G401 (cell line): Measurements from ENCODE around the gene TXNDC12. TPM values are rescaled to one million over a fixed set of nuclear protein-coding genes. Genes with fewer than 3 reads are reported as not detected.
"Not testable (repeated sequence)": the region's sequence is repeated elsewhere in the genome, so short reads cannot be mapped to it uniquely, and the experiment has no call there.

ENCODE experiments used
- DNase-seq: peaks from one replicate; pipeline ENCODE4 v3.0.0-alpha.2; 2015; ENCODE audit warnings: low spot score
- in situ Hi-C: cut with HindIII; loops from 2 replicates; pipeline ENCODE4 v1.10.0; 2016; ENCODE audit warnings: low sequenced_read_pairs, mixed read lengths
- total RNA-seq: library from RNA; depleted of rRNA; stranded (reverse); fragments of >200 nt; shearing (Covaris generic); gene quantifications from 2 replicates; pipeline ENCODE4 v1.2.3, GENCODE V29; 2014

Gene TXNDC12
- total RNA-seq, 1 experiment from 2014 or later = 44.6 TPM

DNA sequence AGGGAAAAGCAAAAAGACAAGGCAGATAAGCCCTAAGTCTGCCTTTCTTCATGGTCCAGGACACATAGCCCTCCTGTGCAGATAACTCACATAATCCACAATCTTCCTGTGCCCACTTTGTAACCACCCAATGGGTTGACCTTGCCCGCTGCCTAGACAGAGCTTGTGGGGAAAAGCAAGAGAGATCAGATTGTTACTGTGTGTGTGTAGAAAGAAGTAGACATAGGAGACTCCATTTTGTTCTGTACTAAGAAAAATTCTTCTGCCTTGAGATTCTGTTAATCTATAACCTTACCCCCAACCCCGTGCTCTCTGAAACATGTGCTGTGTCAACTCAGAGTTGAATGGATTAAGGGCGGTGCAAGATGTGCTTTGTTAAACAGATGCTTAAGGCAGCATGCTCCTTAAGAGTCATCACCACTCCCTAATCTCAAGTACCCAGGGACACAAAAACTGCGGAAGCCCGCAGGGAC, 48.9 kb downstream of the TXNDC12 start:
- in situ Hi-C loops, DNase-seq: not testable (repeated sequence)

DNA sequence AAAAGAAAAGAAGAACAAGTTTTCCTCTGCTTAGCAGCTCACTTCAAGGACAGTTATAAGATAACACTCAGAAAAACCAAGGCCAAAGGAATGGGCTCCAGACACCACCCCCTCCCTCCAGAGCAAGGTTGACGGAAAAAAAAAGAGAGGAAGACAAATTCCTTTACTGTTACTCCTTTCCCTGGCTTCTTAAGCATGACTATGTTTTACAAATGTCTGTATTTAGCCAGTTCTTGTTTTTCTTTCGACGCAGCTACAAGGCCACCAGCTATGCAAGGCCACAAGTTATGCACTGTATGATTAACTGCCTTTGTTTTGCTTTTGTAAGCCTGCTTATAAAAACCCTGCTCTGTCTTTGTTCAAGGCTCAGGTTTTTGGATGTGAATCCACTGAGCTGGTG, 49.4 kb downstream of the TXNDC12 start:
- DNase-seq, in situ Hi-C loops: not testable (repeated sequence)

DNA sequence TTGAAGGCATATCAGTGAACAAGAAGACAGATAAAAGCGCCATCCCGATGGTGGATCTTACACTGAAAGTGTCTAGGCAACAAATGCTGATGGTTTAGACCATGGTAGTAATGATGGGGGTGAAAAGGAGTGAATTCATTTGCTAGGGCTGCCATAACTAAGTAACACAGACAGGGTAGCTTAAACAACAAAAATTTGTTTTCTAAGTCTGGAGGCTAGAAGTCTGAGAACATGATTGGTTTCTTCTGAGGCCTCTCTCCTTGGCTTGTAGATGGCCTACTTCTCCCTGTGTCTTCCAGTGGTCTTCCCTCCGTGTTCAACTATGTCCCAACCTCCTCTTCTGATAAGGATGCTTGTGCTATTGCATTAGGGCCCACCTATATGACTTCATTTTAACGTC, 51.1 kb downstream of the TXNDC12 start:
- no peak for DNase-seq
- in situ Hi-C loops = no loop called here

DNA sequence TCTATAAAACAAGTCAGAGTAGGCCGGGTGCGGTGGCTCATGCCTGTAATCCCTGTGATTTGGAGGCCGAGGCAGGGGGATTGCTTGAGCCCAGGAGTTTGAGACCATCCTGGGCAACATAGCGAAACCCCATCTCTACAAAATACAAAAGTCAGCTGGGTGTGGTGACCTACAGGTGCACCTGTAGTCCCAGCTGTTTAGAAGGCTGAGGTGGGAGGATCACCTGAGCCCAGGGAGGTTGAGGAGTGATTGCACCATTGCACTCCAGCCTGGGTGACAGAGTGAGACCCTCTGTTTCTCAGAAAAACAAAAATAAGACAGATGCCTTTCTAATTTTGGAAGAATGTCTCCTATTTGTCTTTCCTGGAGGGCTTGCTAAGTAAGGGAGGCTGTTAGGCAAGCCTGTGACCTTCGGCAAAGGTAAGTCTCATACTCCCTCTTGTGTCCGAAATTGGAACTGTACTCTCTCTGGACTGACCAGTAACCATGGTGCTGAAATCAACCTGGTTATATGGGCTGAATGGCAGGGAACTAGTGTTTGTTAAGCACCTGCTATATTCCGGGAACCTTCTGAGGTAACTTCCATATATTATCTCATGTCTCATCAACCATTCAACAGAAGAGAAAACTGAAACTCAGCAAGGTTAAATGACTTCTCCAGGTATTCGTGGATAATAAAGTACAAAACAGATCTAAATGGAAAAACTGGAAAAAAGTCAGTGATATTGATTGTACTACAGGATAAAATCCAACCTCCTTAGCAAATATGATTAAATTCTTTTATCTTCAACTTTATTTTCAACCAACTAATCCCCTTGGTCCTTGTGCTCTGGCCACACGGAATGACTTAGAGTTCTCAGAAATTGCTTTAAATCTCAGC, 52.7 kb downstream of the TXNDC12 start:
- peak; percentile 79 for DNase-seq
- in situ Hi-C loops = no loop called here

DNA sequence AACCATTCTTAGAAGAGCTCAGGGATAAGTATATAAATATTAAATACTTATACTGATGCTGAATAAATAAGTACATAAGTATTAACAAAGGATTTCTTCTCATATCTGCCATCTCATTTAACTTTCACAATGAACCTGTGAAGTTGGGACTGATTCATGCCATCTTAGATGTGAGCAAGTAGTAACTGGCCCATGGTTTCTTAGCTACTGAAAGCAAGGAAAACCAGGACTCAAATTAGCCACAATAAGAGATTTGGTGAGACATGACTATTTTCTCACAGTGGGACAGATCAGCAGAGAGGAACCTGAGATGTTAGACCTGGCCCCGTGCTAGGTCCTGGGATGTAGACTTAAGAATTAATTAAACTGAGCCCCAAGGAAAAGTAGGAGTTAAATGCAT, 56.3 kb downstream of the TXNDC12 start:
- DNase-seq = no peak
- in situ Hi-C loops = no loop called here

DNA sequence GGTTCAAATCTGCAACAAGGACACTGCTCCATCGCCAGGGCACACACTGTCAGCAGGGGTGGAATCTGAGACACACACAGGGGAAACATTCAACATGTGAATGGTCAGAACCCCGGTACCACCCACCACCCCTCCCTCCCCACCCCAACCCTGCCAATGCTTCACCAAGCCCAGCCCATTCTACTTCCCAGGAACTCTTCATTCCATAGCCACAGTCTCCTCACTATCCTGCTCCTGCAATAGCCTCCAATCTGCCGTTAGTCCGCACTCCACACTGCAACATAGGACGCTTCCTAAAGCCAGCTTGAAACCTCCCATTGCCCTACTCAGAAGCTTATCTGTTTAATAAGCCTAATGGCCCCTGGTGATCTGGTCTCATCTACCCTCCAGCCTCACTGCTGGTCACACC, 57.0 kb downstream of the TXNDC12 start:
- in situ Hi-C loops = no loop called here
- no peak for DNase-seq

DNA sequence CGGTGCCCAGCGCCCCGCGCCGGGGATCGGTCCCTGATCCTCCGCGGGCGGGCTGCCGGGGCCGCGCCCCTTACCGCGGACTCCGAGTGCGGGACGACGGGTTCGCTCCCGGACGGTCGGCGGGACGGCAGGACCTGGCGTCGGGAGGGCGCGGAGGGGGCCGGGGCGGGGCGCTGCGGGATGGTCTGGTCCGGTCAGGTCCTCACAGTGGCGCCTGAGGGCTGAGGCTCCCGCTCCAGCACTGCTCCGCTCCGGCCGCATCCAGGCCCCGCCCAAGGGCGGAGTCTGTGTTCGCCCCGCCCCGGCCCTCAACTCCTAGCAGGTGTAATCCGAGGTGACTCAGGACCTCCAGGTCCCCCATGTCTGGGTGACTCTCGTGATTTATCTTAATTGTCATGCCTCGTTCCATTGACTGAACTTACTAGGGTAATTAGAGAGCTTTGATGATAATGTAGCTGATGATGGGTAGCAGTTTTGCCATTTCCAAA, 64.5 kb downstream of the TXNDC12 start, which contains the start of gene RAB3B:
Gene RAB3B (minus strand): TSS at position 223 of the 488 bp plus-strand sequence. CDS start 13,583 bp downstream, outside the sequence.
- DNase-seq = peak; percentile 10
- in situ Hi-C loops = no loop called here

DNA sequence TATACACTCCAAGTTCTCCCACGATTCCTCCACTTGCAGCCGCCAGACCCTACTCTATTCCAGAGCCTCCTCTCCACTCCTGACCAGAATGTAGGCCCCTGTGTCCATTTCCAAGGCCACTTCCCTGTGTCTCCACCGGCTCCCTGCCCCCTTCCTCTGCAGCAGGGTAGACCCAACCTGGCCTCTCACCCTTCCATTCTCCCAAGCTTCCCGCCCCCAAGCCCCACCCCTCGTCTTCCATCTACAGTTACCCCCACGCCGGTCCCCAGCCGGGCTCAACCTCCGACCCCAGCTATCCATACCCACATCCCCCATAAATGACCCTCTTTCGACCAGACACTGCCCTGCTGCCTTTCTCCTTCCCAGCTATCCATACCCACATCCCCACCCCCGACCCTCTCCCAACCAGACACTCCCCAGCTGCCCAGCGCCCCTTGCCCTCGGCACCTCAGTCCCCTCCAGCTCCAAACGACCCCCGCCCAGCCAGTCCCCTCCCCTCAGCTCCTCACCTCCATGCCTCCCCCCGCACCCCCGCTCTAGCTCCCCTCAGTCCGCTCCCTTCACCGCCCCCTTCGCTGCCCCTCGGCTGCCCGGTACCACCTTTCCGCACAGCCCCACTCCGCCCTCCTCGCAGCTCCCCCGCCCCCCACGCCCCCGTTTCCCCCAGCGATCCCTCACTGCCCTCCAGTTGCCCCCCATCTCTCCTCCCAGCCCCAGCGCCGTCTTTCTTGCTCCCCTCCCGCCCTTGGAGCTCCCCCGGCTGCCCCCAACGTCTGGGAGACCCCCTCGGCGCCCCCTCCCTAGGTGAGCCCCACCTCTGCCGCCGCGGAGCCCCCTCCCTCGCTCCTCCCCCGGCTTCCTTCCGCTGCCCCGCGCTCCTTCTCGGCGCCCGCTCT, 65.2 kb downstream of the TXNDC12 start:
- in situ Hi-C loops = no loop called here
- DNase-seq = no peak

DNA sequence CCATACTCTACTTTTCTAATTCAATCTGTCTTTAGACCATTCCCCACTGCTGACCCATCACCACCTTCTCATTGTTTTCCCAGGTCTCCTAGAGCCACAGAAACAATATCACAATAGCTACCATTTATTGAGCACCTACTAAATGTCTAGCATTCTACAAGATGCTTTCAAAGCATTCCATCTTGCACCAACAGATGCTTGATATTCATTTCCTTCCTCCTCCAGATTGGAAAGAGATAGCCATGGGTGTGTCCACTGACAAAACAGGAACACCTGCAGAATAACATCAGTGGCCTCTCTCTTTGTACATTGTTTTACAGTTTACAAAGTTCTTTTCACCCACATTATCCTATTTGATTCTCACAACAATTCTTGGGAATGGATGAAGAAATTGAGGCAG, 66.7 kb downstream of the TXNDC12 start:
- no peak for DNase-seq
- in situ Hi-C loops = no loop called here

DNA sequence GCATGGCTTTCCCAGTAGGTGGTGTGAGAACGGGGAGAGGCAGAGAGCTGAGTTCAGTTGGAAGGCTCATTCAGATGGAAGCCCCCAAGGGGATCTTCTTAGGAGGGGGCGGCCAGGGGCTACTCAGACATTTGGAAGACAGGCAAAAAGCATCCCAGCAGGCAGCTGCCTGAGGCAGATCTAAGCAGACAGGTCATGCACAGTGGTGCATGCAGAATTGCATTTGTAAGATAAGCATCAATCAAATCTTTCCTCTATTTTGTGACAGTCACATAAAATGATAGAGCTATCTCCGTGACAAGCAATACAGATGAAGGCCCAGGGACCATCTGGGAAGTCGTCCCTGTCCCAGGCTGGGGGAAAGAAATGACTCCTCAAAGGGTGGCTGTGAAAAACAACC, 68.3 kb downstream of the TXNDC12 start:
- in situ Hi-C loops = no loop called here
- no peak for DNase-seq

DNA sequence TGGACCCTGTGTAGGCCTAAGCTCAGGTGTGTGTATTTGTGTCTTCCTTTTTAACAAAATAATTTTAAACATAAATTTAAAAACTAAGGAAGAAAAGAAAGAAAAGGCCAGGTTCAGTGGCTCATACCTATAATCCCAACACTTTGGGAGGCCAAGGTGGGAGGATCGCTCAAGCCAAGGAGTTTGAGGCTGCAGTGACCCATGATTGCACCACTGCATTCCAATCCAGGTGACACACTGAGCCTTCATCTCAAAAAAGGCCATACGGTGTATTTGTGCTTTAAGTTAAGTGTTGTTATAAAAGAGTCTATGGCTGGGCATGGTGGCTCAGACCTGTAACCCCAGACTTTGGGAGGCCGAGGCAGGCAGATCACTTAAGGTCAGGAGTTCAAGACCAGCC, 72.8 kb downstream of the TXNDC12 start:
- no peak for DNase-seq
- in situ Hi-C loops = no loop called here

DNA sequence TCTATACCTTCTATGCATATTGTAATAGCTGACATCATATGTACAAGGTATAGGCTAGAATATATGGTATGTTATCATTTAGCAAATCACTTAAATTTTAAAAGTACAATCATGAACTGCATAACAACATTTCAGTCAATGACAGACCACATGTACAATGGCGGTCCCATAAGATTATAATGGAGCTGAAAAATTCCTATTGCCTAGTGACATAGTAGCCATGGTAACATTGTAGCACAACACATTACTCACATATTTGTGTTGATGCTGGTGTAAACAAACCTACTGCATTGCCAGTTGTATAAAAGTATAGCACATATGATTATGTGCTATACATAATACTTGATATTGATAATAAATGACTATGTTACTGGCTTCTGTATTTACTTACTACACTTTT, 73.4 kb downstream of the TXNDC12 start:
- DNase-seq = no peak
- in situ Hi-C loops = no loop called here

DNA sequence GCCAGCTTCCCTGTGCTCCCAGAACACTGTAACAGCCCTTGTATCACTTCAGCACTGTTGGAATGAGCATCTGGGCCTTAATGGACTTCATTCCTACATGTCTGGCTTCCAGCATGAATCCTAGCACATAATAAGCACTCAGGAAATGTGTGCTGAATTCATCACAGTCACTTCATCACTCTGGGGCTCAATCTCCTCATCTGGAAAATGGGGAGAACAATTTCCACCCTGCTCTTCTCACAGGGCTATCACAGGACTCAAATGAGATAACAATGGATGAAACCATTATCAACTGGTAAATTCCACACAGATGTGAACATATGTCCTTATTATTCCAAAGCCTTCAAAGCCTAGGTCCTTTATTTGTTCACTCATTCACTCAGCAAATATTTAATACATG, 76.9 kb downstream of the TXNDC12 start:
- DNase-seq = no peak
- in situ Hi-C loops = no loop called here

DNA sequence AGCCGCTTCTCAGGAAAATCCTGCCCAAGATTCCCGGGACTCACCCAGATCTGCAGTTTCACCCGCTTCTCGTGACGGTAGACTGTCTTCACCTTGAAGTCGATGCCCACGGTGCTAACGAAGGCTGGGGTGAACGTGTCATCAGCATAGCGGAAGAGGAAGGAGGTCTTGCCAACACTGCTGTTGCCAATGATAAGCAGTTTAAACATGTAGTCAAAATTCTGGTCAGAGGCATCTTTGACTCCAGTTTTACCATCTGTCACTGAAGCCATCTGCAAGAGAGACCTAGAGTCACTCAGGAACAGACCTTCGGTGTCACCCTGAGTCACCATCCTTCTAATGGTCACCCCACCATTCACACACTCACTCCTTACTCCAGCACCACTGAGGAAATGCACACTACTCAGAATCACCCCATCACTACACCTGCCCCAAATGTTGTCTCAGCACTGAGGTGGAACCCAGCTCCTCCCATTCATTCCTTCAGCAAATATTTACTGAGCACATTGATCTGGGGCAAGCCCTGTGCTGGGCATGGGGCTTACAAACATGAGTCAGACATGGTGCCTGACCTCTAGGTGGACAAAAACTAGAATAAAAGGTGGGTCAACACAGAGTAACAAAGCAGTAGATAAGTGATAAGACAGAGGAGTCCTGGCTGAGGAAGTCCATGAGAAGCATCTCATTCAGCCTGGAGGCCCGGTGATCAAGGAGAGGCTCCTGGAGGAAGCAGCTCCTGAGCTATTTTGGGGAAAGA, 78.0 kb downstream of the TXNDC12 start:
- in situ Hi-C loops = no loop called here
- no peak for DNase-seq

DNA sequence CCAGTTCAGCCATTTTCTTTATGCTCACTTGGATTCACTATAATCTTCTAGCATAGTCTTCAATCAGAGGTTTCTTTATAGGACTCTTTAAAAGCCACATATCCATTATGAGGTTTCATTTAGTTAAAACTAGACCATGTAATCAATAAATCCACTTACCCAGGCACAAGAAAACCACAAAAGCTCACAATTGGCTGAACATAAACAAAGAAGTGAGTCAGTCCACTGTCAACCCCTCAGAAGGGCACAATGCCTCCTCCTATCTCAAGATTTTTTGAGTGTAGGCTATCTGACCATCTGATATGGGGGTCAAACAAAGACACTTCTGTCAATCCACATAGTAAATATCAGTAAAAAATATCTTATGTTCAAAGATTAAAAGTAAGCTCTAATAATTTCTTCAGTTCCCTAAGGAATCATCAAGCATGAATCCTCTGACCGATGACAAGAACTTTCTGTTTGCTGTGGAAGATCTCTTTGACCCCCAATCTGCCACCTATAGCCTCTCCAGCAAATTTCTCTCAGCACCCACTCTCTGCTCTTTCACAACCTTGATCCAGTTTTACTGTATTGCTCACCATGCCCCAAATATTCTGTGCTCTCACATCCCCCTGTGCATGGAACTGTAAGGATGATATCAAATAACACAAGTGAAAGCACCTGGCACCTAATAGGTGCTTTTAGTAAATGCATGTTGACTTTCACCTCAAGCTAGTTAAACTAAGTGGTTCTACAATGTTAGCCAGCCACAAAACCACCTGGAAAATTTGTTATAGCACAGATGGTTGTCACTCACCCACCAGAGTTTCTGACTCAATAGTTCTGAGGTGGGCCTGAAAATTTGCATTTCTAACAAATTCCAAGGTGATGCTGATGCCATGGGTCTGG, 81.2 kb downstream of the TXNDC12 start:
- in situ Hi-C loops = no loop called here
- no peak for DNase-seq
